Activated CD4-positive, CD25-positive, alpha-beta regulatory T cell treated with anti-CD3 and anti-CD28 coated beads, Interleukin-2, amount 50 U/mL, for 24 hours (primary cell): ENCODE data around the gene MFNG.

Experiments
- ATAC-seq, 2 donors: fragments of 150-1000 bp; cut with Tn5 transposase; one replicate each; pipeline ENCODE4 v1.10.0; 2021; ENCODE audit warnings: mild to moderate bottlenecking in 1 of 2, moderate library complexity in 1 of 2

Gene MFNG

DNA sequence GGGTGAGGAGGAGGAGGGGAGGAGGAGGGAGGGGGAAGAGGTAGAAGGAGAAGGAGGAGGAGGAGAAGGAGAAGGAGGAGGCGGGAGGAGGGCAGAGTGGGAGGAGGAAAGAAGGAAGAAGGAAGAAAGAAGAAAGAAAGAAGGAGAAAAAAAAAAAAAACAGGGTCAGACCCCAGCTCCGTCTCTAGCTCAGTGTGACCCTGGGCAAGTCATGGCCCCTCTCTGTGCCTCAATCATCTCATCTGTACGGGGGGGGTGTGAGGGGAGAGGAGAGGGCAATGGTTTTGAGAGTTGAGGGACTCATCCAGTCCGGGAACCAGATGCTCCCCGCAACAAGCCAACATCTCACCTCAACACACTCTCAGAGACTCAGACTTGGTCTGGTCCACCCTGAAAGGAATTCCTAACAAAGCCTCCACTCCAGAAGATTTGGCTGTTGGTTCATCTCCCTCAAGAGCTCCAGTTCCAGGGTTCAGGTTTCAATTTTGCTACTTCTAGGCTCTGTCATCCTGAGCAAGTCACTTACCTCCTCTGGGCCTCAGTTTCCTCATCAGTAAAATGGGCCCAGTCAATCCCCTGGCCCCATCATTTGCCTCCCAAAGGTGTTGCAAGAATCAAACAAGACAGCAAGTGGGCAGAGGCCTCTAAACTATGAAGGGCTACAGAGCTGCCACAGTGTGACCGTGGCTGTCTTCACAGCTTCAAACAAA lies 25.4 kb upstream of the MFNG start:
- no peak for ATAC-seq

DNA sequence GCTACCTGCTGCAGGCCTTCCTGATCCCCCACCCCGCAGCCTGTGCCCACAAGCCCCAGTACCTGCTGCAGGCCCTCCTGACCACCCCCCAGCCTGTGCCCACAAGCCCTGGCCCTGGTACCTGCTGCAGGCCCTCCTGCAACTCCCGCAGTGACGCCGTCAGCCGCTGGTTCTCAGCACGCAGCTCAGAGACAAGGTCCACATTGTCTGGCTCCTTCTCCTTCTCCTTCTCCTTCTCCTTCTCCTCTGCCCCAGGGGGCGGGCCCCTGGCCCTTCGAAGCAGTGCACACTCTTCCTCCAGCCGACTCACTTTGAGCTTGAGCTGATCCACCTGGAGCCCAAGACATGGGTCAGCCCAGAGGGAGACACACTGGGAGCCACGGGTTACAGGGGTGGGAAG lies 23.9 kb upstream of the MFNG start:
- ATAC-seq = no peak

GRCh38 chr22:37509059-37509860 lies 23.1 kb upstream of the MFNG start:
- no peak for ATAC-seq

DNA sequence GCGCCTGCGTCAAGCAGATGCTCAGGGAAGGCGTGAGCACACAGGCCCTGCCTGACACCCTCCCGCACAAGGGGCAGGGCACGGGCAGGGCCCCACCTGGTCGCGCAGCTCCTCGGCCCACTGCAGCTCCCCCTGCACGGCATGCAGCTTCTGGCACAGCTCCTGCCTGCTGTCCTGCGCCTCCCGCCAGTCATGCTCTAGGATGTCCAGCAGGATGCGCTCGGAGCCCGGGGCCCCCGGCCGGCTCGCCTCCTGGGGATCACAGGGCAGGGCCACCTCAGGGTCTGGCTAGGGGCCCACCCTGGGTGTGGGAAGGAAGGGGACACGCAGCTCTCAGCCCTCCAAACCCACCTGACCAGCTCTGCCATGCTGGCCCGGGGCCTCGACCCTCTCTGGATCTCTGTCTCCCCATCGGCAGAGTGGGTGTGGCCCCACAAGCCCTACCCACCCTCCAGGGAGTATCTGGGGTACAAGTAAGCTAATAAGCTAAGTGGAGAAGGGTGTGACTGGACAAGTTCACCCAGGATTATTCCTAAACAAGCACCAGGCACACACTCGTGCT lies 22.3 kb upstream of the MFNG start:
- no peak for ATAC-seq

DNA sequence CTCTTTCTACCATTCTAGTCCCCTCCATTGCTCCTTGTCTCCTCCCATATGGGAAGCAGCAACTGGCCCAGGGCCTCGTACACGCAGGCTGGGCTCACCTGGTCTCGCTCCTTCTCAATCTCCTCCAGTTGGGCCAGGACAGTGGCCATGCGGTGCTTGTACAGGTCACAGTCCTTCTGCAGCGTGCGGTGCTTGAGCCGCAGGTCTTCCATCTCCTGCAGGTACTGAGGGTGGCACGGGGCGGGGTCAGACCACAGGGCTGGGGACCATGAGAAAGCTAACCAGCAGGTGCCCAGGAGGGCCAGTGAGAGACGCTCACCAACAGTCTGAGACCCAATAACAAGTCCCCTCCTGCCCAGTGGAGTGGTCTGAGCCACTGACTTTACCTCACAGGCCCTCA lies 21.5 kb upstream of the MFNG start:
- ATAC-seq = no peak

- no peak for ATAC-seq
Observed at GRCh38 chr22:37505989-37506388, 19.8 kb upstream of the MFNG start.

DNA sequence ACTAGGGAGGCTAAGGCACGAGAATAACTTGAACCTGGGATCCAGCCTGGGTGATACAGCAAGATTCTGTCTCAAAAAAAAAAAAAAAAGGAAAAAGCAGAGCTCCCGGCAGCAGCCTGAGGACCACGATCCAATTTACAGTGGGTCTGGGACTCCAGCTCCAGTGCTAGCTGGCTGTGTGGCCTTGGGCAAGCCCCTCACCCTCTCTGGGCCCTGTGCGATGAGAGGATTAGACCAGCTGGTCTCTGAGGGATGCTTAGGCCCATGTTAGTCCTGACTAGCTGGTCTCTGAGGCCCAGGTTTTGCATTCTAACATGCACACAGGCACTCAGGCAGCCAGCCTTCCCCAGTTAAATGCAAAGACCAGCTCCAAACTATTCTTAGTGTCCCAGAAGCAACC lies 19.4 kb upstream of the MFNG start:
- ATAC-seq = no peak

DNA sequence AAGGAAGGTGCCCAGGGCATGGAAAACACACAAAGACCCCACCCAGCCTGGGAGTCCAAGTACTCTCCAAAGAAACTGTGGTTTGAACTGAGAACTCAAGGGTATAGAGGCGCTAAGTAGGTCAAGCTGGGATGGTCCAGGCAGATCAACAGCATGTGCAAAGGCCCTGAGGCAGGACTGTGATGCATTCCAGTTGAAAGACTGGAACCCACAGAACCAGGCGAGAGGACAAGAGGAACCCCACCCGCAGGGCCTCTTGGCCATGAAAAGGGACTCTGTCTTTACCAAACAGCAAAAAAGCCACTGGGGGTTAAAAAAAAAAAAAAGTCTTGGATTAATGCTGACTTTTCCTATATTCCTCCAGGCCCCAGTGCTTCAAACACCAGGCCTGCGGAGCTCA lies 18.8 kb upstream of the MFNG start:
- ATAC-seq = no peak

- ATAC-seq = no peak
Observed at GRCh38 chr22:37503850-37504249, 17.7 kb upstream of the MFNG start.

GRCh38 chr22:37503183-37503683 lies 17.0 kb upstream of the MFNG start:
- ATAC-seq = no peak

GRCh38 chr22:37502342-37503182 lies 16.4 kb upstream of the MFNG start:
- no peak for ATAC-seq

DNA sequence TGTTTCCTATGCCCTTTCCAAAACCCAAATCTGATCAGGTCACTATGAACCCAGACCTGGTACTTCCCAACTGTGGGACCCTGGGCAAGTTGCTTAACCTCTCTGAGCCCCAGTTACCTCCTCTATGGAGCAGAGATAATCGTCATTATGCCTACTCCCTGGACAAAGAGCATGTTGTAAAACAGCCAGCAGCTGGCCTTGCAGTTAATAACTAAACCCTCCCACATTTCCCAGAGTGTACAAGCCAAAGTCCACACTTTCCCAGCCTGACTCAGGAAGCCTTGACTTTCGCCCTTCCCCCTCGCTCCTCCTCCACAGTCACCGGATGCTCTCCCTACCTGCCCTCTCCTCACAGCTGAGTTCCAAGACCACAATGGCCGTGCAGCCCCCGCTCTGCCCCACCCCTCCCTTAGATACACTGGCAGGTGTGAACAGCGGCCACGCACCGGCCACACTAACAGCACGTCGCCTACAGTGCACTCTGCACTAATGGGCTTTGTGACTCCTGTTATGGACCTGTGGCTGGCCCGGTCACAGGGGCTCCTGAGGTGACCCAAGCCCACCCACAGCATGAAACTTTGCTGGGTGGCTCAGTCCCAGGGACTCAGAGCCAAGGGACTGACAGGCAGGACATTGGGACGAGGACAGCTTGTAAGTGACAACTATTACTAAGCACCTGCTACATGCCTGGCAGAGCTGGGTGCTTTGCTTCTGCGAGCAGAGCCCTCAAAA lies 15.6 kb upstream of the MFNG start:
- no peak for ATAC-seq

GRCh38 chr22:37500745-37501609 lies 14.8 kb upstream of the MFNG start:
- no peak for ATAC-seq

DNA sequence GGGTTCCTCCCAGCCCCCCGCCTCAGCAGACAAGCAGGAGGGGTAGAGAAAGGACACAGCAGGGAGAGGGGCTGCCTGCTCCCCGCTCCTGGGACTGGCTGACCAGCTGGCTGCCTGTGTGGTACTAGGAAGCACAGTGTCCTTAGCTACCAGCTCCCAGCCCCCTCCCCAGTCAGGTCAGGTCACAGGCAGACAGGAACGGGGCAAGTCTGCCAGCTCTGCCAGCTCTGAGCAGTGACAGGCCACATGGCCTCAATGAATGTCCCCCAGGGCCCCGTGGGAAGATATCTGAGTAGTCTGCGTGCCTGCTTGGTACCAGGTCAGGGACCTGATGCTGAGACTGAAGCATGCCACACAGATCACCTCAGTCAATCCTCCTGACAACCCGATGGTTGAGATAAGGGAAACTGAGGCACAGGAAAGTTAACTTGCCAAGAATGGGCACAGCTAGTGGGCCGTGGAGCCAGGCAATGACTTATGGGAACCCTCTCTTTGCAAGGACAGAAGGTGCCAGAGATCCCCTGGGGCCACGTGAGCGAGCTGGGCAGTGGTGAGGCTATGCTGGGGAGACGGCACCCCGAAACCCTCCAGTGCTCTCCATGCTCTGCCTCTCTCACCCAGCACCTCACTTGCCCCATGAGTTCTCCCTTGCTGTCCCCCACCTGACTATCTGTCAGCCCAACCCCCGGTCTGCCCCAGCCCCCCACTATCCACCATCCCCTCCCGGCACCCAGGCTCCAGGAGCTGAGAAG lies 13.8 kb upstream of the MFNG start:
- ATAC-seq = no peak

GRCh38 chr22:37499027-37499707 lies 13.0 kb upstream of the MFNG start:
- ATAC-seq = no peak

DNA sequence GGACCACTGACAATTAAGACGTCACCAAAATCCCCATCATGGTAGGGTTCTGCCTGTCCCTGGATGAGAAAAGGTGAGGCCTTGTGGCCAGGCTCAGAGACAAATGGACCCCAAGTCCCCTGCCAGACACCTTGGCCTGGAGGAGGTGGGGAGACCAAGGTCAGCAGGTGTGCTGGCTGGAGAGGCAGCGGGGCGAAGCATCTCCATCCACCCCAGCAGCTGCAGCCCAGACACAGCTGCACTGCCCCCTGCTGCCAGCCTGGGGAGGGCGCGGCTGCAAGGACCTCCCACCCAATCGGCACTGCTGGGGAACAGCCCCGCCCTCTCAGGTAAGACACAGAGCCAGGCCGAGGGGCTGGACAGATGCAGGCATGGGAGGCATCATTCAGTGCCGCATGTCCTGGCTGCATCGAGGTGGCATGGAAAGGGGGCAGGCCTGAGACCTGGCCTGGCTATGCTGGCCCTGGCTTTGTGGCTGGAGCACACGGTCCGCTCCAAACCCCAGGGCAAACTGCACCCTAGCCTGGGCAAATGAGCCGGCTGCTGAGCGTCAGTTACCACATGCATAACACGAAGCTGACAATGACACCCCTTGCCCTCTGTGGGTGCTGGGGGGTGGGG lies 12.2 kb upstream of the MFNG start:
- ATAC-seq = peak; percentile 85 to 94

DNA sequence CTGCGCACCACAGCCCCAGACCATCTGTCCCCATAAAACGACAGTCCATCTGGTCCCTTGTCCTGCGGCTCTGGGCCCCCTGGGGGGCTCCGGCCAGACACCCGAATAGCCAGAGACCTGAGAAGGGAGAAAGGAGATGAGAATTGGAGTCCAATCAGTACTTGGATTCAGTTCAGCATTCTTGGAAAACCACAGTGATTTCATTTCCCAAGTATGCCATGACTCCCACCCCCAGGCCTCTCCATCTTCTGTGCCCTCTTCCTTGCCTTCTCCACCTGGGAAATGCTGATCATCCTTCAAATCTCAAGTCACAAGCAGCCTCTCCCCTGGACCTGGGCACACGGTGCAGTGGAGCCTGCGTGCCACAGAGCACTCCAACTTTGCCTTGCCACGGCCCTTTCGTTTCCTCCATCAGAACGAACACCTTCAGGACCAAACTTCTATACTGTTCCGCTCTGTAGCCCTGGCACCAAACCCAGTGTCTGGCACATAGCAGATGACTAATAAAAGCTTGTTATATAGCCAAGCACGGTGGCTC lies 10.9 kb upstream of the MFNG start:
- no peak for ATAC-seq

DNA sequence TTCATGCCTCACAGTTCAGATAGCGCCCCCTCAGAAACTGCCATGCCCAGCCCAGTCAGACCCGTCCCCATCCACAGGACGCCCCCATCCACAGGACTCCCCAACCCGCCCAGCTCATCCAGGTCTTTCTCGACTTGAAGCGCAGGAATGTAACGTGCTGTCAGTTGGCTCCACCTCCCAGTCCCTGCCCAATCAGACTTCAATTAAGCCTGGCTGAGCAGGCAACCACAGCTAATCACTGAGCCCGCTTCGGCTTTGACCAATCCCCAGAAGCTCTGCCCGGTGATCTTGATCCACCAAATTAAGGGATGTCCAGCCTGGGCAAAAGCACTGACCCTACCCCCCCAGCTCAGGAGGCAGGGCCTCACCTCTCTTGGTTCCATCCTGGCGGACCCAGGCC lies 10.5 kb upstream of the MFNG start:
- ATAC-seq = no peak

- ATAC-seq = no peak
Observed at GRCh38 chr22:37493979-37494378, 7.8 kb upstream of the MFNG start.
